Fibroblast of mammary gland (primary cell): ENCODE results near the gene ARID5B.

Source experiments
- DNase-seq: peaks from one replicate; pipeline ENCODE4 v3.0.0-alpha.2; 2010; ENCODE audit warnings: low read depth
- H3K4me3 ChIP-seq: 2 replicates; pipeline ENCODE4 v1.5.1; 2011; ENCODE audit warnings: low read depth, mild to moderate bottlenecking, low read length, moderate library complexity; ENCODE audit not compliant: control insufficient read depth
- CTCF ChIP-seq: conservative IDR thresholded peaks from 2 replicates; pipeline ENCODE4 v1.5.1; 2011; ENCODE audit warnings: low read depth, low read length, inconsistent platforms; ENCODE audit not compliant: control insufficient read depth, insufficient read depth

Gene ARID5B

DNA sequence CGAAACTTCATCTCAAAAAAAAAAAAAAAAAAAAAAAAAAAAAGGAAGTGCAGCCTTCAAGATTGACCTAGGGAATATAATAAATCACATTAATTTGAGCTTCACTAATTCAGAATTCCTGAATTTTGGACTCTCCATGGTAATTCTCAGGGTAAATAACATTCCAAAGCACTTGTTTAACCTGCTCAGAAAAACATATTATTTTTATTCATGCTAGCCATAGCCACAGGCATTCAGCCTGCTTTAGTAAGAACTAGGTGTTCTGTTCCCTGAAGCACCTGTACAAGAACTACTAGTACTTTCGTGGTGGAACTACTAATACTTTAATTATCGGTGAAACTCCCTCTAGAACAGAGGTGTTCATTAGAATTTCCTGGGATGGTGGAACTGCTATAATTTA is 197.8 kb downstream of the ARID5B start:
- no peak overlapping the region for H3K4me3 ChIP-seq
- no peak for TF ChIP-seq CTCF
- DNase-seq, result no peak

- DNase-seq, result no peak
- no peak overlapping the region for H3K4me3 ChIP-seq
- TF ChIP-seq CTCF, result no peak
Measured at GRCh38 chr10:62103857-62104256, 202.4 kb downstream of the ARID5B start.

DNA sequence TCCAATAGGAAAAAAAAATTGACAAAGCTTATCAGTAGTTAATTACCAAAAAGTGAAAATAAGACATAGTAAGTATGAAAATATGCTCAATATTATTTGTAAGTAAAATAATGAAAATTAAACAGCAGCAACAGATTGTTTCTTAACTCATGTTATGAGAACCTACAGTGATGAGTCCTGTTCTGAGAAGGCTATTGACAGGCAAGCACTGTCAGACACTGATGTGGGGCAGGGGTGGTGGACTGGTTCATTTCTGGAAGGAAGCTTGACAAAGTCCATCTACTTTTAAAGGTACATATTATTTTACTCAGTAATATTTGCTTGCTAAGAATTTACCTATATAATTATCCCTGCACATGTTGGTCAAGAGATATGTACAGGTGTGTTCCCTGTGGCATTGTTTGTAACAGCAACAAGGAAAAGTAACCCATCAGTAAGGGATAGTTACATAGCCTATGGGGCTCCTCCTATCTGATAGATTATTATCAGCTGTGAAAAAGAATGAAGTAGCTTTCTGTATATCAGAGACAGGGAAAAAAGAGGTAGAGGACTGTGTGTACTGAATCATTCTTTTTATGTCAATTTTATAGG is 205.5 kb downstream of the ARID5B start:
- DNase-seq, result no peak
- H3K4me3 ChIP-seq, result no peak overlapping the region
- TF ChIP-seq CTCF, result no peak

GRCh38 chr10:62108759-62109586 is 207.5 kb downstream of the ARID5B start:
- no peak for DNase-seq
- TF ChIP-seq CTCF, result no peak
- no peak overlapping the region for H3K4me3 ChIP-seq

DNA sequence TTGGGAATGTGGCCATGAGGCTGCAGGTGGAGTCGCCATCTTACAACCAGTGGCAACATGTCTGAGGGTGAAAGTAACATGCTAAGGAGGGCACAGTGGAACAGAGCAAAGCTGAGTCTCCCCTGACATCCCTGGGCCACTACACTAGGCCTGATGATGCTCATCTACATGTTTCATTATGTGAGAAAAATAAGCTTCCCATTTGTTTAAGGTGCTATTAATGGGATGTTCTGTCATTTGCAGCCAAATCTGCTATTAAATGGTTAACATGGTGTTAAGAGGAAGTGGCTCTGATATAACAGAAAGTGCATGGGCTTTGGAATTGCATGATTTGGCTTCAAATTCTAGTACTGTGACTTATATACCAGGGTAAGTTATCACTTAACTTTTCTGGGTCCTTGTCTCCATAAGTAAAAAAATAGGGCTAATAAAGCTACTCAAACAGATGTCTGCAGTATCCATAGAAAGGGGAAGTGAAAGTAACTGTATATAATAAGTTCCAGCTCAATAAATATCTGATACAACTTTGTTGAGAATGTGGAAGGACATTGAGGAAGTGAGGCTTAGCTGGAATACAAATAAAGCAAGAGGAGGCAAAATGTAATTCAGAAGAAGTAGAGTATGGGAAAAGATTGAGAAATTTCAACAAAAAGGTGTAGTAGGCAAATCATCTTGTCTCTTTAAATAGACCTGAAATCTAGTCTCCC is 208.2 kb downstream of the ARID5B start:
- TF ChIP-seq CTCF, result no peak
- DNase-seq, result no peak
- no peak overlapping the region for H3K4me3 ChIP-seq

DNA sequence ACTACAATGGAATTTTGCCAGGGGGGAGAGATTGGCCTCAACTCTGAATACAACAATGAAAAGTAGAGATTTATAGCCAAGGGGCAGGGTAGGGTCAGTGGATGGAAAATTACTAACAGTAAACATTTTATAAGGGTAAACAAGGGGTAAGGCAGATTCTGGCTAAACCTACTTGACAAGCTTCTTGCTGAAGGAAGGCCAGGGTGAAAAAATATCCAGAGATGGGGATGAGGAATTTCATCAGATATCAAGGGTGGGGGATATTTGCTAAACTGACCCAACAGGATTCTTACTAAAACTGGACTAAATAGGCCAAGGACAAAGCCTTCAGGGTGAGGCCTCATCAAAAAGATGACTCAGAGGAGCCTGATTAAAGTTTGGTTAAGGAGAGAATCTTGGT is 210.8 kb downstream of the ARID5B start:
- DNase-seq, result no peak
- TF ChIP-seq CTCF, result no peak
- H3K4me3 ChIP-seq, result no peak overlapping the region
